Brain microvascular endothelial cell (primary cell): ENCODE results near the gene CDH4.

Source experiments
- DNase-seq: peaks from one replicate; pipeline ENCODE4 v3.0.0-alpha.2; 2020
- H3K27ac ChIP-seq: fragments of 250-450 bp; sonication (Bioruptor Pico); 2 replicates; pipeline ENCODE4 v1.5.1; 2020; ENCODE audit warnings: mild to moderate bottlenecking, moderate library complexity
- H3K27me3 ChIP-seq: fragments of 250-450 bp; sonication (Bioruptor Pico); replicated peaks from 2 replicates; pipeline ENCODE4 v1.5.1; 2020; ENCODE audit warnings: mild to moderate bottlenecking
- H3K36me3 ChIP-seq: fragments of 250-450 bp; sonication (Bioruptor Pico); replicated peaks from 2 replicates; pipeline ENCODE4 v1.5.1; 2020; ENCODE audit warnings: mild to moderate bottlenecking
- H3K4me3 ChIP-seq: 2 replicates; pipeline ENCODE4 v1.5.1; 2011; ENCODE audit warnings: low read depth, mild to moderate bottlenecking, control low read depth, low read length, moderate library complexity
- in situ Hi-C: cut with HindIII; loops from 2 replicates; pipeline ENCODE4 v1.10.0; 2017; ENCODE audit warnings: low sequenced_read_pairs, low pct_ligation_motif_present
- TF ChIP-seq, protein P1 (sequence below): IDR thresholded peaks from 2 replicates; pipeline ENCODE4 v1.5.1; 2011; ENCODE audit warnings: low read depth, mild to moderate bottlenecking, moderate library complexity, low read length, control low read depth, inconsistent platforms; ENCODE audit errors: missing control alignments

Gene CDH4

DNA sequence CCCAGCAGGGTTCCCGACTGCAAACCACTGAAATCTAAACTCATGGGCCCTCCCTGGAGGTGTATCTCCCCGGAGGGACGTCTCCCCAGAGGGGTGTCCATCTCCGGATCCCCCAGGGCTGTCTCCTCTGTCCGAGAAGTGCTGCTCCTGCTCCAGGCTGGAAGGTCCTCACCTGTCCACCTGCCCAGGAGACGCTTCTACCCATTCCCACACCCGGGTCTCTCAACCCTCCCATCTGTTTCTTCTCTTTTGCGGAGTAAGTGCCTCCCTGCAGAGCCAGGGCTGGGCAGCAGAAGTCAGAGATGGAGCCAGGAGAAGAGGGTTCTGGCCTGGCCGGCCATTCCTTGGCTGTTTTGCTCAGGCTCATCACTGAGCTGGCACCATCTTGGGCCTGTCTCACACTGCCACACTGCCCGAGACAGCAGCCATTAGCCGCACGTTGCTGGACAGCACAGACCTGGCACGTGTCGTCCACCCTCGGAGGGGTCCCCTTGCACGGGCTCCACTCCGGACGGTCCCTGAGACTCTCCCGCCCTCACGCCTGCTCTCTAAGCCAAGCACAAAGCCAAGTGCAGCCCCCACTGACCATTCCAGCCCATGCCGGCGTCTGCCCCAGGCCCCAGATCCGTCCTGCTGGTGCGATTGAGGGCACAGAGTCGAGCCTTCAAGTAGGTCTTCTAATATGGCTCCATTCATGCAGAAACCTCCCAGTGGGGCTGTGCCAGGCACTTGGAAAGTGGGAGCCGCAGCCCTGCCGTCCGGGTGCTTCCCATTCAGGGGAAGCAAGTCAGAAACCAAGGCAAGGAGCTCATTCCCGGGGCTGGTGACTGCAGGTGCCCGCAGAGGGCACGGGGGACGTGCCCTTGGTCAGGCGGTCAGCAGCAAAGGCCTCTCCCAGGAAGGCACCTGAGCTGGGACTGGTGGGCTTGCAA is 445.9 kb downstream of the CDH4 start:
- in situ Hi-C loops: no loop called here
- no peak for DNase-seq
- Histone ChIP-seq H3K27me3 (no peaks in the 10 kb centered on the region), H3K4me3 (no peak overlapping the region), H3K27ac (no peak overlapping the region), H3K36me3 (no peaks in the 10 kb centered on the region)
- TF ChIP-seq, protein P1, sequence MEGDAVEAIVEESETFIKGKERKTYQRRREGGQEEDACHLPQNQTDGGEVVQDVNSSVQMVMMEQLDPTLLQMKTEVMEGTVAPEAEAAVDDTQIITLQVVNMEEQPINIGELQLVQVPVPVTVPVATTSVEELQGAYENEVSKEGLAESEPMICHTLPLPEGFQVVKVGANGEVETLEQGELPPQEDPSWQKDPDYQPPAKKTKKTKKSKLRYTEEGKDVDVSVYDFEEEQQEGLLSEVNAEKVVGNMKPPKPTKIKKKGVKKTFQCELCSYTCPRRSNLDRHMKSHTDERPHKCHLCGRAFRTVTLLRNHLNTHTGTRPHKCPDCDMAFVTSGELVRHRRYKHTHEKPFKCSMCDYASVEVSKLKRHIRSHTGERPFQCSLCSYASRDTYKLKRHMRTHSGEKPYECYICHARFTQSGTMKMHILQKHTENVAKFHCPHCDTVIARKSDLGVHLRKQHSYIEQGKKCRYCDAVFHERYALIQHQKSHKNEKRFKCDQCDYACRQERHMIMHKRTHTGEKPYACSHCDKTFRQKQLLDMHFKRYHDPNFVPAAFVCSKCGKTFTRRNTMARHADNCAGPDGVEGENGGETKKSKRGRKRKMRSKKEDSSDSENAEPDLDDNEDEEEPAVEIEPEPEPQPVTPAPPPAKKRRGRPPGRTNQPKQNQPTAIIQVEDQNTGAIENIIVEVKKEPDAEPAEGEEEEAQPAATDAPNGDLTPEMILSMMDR: no peak

DNA sequence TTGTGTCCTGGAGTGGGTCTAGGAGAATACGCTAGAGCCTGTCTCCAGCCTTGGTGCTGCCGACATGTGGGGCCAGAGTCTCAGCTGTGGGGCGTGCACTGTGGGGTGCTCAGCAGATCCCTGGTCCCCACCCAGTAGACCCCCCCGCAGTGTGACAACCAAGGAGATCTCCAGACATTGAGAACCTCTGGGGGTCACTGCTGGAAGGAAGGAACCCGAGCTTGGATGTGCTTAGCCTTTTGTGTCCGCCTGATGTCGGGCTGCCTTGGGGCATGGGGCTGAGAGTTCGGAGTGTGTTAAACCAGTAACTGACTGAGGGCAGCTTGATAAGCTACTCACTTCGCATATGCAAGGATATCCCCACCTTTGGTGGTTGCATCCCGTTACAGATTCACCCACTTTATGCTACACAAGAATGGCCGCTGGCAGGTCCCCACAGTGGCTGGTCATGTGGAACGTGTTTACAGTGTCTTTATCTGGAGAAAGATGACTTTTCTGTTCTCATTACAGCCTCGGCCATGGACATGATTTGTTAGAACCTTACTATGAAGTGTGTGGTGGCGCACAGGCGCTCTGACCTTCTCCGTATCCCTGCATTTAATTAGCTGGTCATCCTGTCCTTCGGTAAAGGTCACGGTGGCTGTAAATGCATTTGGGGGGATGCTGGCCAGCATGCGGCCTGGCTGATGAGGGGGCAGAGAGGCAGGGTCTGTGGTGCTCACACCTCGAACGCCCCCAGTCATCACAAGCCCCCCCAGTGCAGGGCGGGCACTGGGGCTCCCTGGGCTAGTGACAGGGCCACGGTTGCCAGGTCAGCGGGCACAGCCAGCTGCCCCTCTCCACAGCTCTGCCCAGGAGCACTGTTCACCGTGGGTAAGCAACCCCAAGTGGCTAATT is 446.8 kb downstream of the CDH4 start:
- Histone ChIP-seq H3K36me3 (no peaks in the 10 kb centered on the region), H3K4me3 (no peak overlapping the region), H3K27ac (no peak overlapping the region), H3K27me3 (no peaks in the 10 kb centered on the region)
- in situ Hi-C loops: no loop called here
- TF ChIP-seq, protein P1: no peak
- DNase-seq: no peak

DNA sequence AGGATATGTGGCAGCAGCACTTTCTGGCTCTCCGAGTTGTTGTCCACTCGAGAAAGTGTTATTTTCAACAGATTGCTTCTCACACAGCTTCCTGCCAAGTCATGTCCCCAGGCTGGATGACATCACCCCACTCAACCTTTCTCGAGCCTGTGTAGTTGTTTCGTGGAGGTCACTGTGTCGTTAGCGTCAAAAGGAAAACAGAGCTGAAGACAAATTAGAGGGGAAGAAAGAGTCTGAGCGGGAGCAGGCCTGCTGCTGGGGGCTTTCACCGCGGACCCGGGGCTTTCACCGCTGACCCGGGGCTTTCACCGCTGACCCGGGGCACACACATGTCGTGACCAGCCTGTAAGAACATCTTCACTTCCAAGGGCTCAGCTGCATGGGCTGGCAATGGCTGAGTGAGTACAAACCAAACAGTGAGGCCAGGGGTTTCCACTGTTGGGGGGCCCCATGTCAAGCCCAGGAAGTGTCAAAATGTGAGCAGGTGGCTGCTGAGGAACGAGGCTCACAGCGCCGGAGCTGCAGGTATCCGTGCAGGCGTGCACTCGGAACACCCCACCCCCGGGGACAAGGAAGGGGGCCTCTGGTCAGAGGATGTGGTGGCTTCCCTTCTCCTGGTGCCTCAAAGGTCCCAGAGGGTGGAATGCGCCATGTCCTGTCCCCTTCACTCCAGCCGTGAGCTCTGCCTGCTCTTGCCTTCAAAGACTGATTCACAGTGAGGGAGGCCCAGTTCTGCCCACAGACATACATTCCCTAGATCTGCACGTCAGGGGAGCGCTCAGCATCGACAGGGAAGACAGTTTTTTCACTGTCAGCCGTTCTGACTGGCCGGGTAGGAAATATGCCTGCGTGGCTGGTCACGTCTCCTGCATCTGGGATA is 447.7 kb downstream of the CDH4 start:
- no peak overlapping the region for H3K27ac ChIP-seq
- H3K4me3 ChIP-seq: no peak overlapping the region
- H3K36me3 ChIP-seq: no peaks in the 10 kb centered on the region
- no peak for DNase-seq
- in situ Hi-C loops: no loop called here
- TF ChIP-seq, protein P1: no peak
- no peaks in the 10 kb centered on the region for H3K27me3 ChIP-seq

DNA sequence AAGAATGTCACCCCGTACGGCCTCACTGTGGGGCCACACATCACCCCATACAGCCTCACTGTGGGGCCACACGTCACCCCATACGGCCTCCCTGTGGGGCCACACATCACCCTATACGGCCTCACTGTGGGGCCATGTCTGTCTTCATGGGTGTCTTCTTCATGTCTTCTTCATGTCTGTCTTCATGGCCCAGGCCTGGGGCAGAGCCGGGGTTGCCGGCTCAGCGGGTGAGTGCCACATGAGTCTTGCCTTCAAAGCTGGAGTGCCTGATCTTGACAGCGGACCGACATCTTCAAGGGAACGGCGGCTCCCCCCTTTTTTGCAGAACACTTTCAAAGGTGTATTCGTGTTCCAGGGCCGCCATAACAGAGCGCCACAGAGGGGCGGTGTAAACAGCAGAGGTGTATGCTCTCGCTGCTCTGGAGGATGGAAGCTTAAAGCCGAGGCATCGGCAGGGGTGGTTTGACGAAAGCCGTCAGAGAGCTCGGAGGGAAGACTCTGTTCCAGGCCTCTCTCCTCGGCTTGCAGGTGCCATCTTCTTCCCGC is 448.6 kb downstream of the CDH4 start:
- in situ Hi-C loops: no loop called here
- no peak for DNase-seq
- TF ChIP-seq, protein P1: no peak
- no peak overlapping the region for H3K4me3 ChIP-seq
- H3K36me3 ChIP-seq: no peaks in the 10 kb centered on the region
- no peaks in the 10 kb centered on the region for H3K27me3 ChIP-seq
- H3K27ac ChIP-seq: no peak overlapping the region

DNA sequence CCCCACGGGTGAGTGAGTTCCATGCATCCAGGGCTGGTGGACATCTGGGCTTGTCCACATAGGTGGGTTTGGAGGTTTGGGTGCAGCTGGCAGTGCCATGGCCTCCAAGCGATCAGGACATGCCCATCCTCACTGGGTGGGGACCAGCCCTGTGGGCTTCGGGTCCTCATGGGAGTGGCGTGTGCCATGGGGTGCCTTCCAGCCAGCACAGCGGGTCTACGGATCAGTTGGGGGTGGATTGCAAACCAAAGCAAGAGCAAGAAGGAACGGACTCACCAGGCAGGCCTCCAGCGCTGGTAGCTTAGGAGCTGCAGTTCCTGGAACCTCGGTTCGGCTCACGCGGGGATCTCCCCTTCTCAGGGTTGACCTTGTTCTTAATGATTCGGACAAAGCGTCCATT is 449.3 kb downstream of the CDH4 start:
- in situ Hi-C loops: no loop called here
- H3K27me3 ChIP-seq: no peaks in the 10 kb centered on the region
- TF ChIP-seq, protein P1: no peak
- DNase-seq: no peak
- no peak overlapping the region for H3K4me3 ChIP-seq
- H3K36me3 ChIP-seq: no peaks in the 10 kb centered on the region
- H3K27ac ChIP-seq: no peak overlapping the region
